ENCODE measurements around the gene VPS26C. TPM values are rescaled to one million over a fixed set of nuclear protein-coding genes. Genes with fewer than 3 reads are reported as not detected.
A peak's percentile ranks its signal among the peaks of the same experiment; 100 is the strongest.

Gene VPS26C
- total RNA-seq, 1 experiment from 2014 or later: 58.0 TPM

DNA sequence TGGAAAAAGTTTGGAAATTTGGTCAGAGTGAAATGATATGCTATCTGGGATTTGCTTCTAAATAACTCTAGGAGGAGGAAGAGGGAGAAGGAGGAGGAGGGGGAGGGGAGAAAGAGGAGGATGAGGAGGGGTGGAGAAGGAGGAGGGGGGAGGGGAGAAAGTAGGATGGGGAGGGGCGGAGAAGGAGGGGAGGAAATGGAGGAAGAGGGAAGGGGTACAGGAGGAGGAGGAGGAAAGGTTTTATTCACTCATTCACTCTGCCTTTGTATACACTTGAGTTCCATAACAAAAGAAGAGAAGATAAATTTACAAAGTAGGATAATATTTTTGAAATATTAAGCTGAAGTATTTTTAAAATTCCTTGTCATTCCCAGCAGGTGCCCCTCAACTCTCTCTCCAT is 6.3 kb upstream of the VPS26C start:
- no peak overlapping the region for H2AK5ac ChIP-seq (ENCODE audit: insufficient read length, low read length)
- no peaks in the 10 kb centered on the region for H3K4me1 ChIP-seq (ENCODE audit: insufficient read depth, low read length)
- H3K27ac ChIP-seq (ENCODE audit: insufficient read length, low read depth, low read length): no peak overlapping the region
- no peak overlapping the region for H4K91ac ChIP-seq (ENCODE audit: insufficient read length, low read depth, low read length)
- H3K9ac ChIP-seq (ENCODE audit: extremely low read depth, insufficient read length, low read length): no peak overlapping the region
- no peak overlapping the region for H3K14ac ChIP-seq (ENCODE audit: insufficient read depth, low read length)
- H4K5ac ChIP-seq (ENCODE audit: insufficient read length, low read depth, low read length): no peak overlapping the region
- H2BK12ac ChIP-seq (ENCODE audit: insufficient read length, low read depth, low read length): no peak overlapping the region
- H3K27ac Mint-ChIP-seq: peak overlapping the region in 1 of 3 experiments; percentile 75; a peak in 2 of 7 replicates
- no peak overlapping the region for H2BK120ac ChIP-seq (ENCODE audit: low read depth, low read length, poor library complexity, severe bottlenecking)
- no peak for TF ChIP-seq CTCF (conservative IDR thresholded peaks at IDR 0.05)
- H3K4me3 Mint-ChIP-seq: peak overlapping the region in 1 of 2 experiments; percentile 60; a peak in 3 of 5 replicates
- H2BK15ac ChIP-seq (ENCODE audit: low read depth, low read length): no peak overlapping the region
- no peaks in the 10 kb centered on the region for H3K27me3 Mint-ChIP-seq (ENCODE audit: low read depth)
- peak overlapping the region; percentile 25 for H3K4me2 ChIP-seq (ENCODE audit: insufficient read depth, insufficient read length, low read length)
- H2BK5ac ChIP-seq (ENCODE audit: insufficient read length, low read length): no peak overlapping the region
- no peak overlapping the region for H3K4ac ChIP-seq (ENCODE audit: low read depth, low read length)
- H3K56ac ChIP-seq (ENCODE audit: insufficient read length, low read depth, low read length): no peak overlapping the region
- H2AFZ ChIP-seq (ENCODE audit: low read length): no peak overlapping the region
- H3K79me1 ChIP-seq (ENCODE audit: insufficient read depth, low read depth, low read length, poor library complexity, severe bottlenecking): no peaks in the 10 kb centered on the region
- no peaks in the 10 kb centered on the region for H3K27me3 ChIP-seq (ENCODE audit: insufficient read depth, low read length)
- no peak overlapping the region for H4K8ac ChIP-seq (replicated peaks; ENCODE audit: insufficient read length, low read depth, low read length)
- H4K20me1 ChIP-seq (ENCODE audit: control insufficient read depth, insufficient read depth, insufficient read length): no peaks in the 10 kb centered on the region
- H3T11ph ChIP-seq (ENCODE audit: low read length): no peak overlapping the region
- no peaks in the 10 kb centered on the region for H3K9me3 ChIP-seq (ENCODE audit: control insufficient read depth, low read depth, low read length)
- no peak overlapping the region for H3K23ac ChIP-seq (ENCODE audit: insufficient read length, low read depth, low read length)
- H3K9me3 Mint-ChIP-seq: no peaks in the 10 kb centered on the region; a peak in 1 of 5 replicates
- H3K36me3 Mint-ChIP-seq (ENCODE audit: insufficient read depth in 1 of 3, low read depth in 3 of 3): peaks cover 0 to 2% (median 0%) of the 10 kb centered on the region in 3 experiments; a peak in 1 of 7 replicates
- no peaks in the 10 kb centered on the region for H3K23me2 ChIP-seq (ENCODE audit: insufficient read length, low read depth, low read length, poor library complexity, severe bottlenecking)
- H3K4me1 Mint-ChIP-seq: peaks cover 10 to 17% of the 10 kb centered on the region in 2 experiments
- peaks cover 2% of the 10 kb centered on the region; the same call in 1 of the 2 replicates for H3K79me2 ChIP-seq (ENCODE audit: insufficient read depth, low read length)
- no peak overlapping the region for H2BK20ac ChIP-seq (ENCODE audit: low read depth, low read length, poor library complexity, severe bottlenecking)
- no CpG with 5 or more reads among the region's 1 CpG for WGBS (ENCODE audit: extremely low coverage, insufficient read length, low lambda C conversion rate)
- no peak for DNase-seq
- H3K18ac ChIP-seq (ENCODE audit: insufficient read length, low read depth, low read length): no peak overlapping the region

Measured in H9 (cell line).